DOHH2 (cell line): Measurements from ENCODE around the gene PHF8.

ENCODE experiments used
- H3F3A ChIP-seq: fragments of 200-600 bp; sonication (generic), shearing (Covaris generic); 2 replicates; pipeline ENCODE4 v1.6.0; 2016; ENCODE audit warnings: antibody characterized with exemption, mild to moderate bottlenecking; ENCODE audit not compliant: control insufficient read depth, insufficient read depth
- H3K27ac ChIP-seq: fragments of 200-600 bp; sonication (generic); 2 replicates; pipeline ENCODE4 v1.5.1; 2014; ENCODE audit warnings: low read depth, mild to moderate bottlenecking, low read length, moderate library complexity
- H3K27me3 ChIP-seq: fragments of 200-600 bp; sonication (generic); 2 replicates; pipeline ENCODE4 v1.6.1; 2014; ENCODE audit warnings: mild to moderate bottlenecking, low read length, mixed read lengths; ENCODE audit not compliant: control insufficient read depth
- H3K36me3 ChIP-seq: fragments of 200-600 bp; sonication (generic); 2 replicates; pipeline ENCODE4 v1.6.1; 2014; ENCODE audit warnings: mild to moderate bottlenecking, low read length, moderate library complexity, mixed read lengths; ENCODE audit not compliant: control insufficient read depth
- H3K4me1 ChIP-seq: fragments of 200-600 bp; sonication (generic); 2 replicates; pipeline ENCODE4 v1.6.1; 2014; ENCODE audit warnings: mild to moderate bottlenecking, low read length, mixed read lengths; ENCODE audit not compliant: control insufficient read depth
- H3K4me2 ChIP-seq: fragments of 200-600 bp; sonication (generic); 2 replicates; pipeline ENCODE4 v1.6.0; 2014; ENCODE audit warnings: mild to moderate bottlenecking, low read length, moderate library complexity
- H3K4me3 ChIP-seq: fragments of 200-600 bp; sonication (generic); 2 replicates; pipeline ENCODE4 v1.5.1; 2014; ENCODE audit warnings: mild to moderate bottlenecking, low read length, mixed read lengths
- H3K79me2 ChIP-seq: fragments of 200-600 bp; sonication (generic); 2 replicates; pipeline ENCODE4 v1.6.1; 2014; ENCODE audit warnings: mild to moderate bottlenecking, low read length, mixed read lengths; ENCODE audit not compliant: control insufficient read depth
- H3K9me2 ChIP-seq: fragments of 200-600 bp; sonication (generic); replicated peaks from 2 replicates; pipeline ENCODE4 v1.6.1; 2014; ENCODE audit warnings: mild to moderate bottlenecking, low read length, mixed read lengths; ENCODE audit not compliant: control insufficient read depth
- H3K9me3 ChIP-seq: fragments of 200-600 bp; sonication (generic); 2 replicates; pipeline ENCODE4 v1.6.1; 2014; ENCODE audit warnings: antibody characterized with exemption, low read length, mixed read lengths; ENCODE audit not compliant: control insufficient read depth, insufficient read depth
- H4K20me1 ChIP-seq: fragments of 200-600 bp; sonication (generic); 2 replicates; pipeline ENCODE4 v1.6.0; 2014; ENCODE audit warnings: low read depth, mild to moderate bottlenecking, antibody characterized with exemption, low read length, moderate library complexity; ENCODE audit not compliant: control insufficient read depth, insufficient read depth
- EZH2phosphoT487 ChIP-seq: fragments of 200-600 bp; sonication (generic); IDR thresholded peaks from 2 replicates; pipeline ENCODE4 v1.6.1; 2017; ENCODE audit warnings: borderline replicate concordance, mild to moderate bottlenecking, antibody characterized with exemption, low read length, moderate library complexity, mixed read lengths
- TF ChIP-seq, protein P1 (sequence below): fragments of 200-600 bp; sonication (generic); IDR thresholded peaks from one replicate; pipeline ENCODE4 v1.5.1; 2014; ENCODE audit warnings: antibody characterized with exemption, mild to moderate bottlenecking, low read depth, low read length; ENCODE audit not compliant: poor library complexity, severe bottlenecking

PHF8 gene

DNA sequence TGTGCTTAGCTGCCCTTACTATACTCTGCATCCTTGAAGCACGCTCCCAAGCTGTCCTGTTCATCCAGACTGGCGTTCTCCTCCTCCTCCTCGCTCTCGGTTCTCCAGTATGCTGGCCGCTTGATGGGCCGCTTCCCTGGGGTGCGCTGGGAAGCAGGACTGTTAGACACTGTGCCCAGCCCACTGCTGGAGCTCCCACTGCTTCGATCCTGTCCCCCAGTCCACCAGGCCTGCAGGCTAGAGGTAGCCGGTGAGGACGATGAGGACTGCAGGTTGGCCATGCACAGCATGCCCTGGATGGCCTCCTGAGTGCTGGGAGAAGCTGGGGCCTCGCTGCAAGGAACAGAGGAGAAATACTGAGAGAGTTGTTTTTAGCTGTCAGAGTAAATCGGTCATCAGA, 59.4 kb downstream of the PHF8 start:
- no peaks in the 10 kb centered on the region for H3K9me2 ChIP-seq
- no peak overlapping the region for H3K4me2 ChIP-seq
- H3K27me3 ChIP-seq = no peaks in the 10 kb centered on the region
- no peaks in the 10 kb centered on the region for H4K20me1 ChIP-seq
- no peak overlapping the region for H3K4me3 ChIP-seq
- H3K79me2 ChIP-seq = no peaks in the 10 kb centered on the region
- H3K27ac ChIP-seq = no peak overlapping the region
- H3K4me1 ChIP-seq = no peaks in the 10 kb centered on the region
- H3K9me3 ChIP-seq = no peaks in the 10 kb centered on the region
- H3F3A ChIP-seq = no peaks in the 10 kb centered on the region
- H3K36me3 ChIP-seq = peaks cover 20% of the 10 kb centered on the region
- TF ChIP-seq, protein P1, sequence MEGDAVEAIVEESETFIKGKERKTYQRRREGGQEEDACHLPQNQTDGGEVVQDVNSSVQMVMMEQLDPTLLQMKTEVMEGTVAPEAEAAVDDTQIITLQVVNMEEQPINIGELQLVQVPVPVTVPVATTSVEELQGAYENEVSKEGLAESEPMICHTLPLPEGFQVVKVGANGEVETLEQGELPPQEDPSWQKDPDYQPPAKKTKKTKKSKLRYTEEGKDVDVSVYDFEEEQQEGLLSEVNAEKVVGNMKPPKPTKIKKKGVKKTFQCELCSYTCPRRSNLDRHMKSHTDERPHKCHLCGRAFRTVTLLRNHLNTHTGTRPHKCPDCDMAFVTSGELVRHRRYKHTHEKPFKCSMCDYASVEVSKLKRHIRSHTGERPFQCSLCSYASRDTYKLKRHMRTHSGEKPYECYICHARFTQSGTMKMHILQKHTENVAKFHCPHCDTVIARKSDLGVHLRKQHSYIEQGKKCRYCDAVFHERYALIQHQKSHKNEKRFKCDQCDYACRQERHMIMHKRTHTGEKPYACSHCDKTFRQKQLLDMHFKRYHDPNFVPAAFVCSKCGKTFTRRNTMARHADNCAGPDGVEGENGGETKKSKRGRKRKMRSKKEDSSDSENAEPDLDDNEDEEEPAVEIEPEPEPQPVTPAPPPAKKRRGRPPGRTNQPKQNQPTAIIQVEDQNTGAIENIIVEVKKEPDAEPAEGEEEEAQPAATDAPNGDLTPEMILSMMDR = no peak

DNA sequence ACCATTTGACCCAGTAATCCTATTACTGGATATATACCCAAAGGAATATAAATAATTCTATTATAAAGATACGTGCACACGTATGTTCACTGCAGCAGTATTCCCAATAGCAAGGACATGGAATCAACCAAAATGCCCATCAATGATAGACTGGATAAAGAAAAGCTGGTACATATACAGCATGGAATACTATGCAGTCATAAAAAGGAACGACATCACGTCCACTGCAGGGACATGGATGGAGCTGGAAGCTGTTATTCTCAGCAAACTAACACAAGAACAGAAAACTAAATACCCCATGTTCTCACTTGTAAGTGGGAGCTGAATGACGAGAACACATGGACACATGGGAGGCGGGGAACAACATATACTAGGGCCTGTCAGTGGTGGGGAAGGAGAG, 69.7 kb downstream of the PHF8 start:
- Histone ChIP-seq H3K27ac (no peak overlapping the region), H4K20me1 (no peaks in the 10 kb centered on the region), H3F3A (no peaks in the 10 kb centered on the region), H3K4me2 (no peak overlapping the region), H3K27me3 (no peaks in the 10 kb centered on the region), H3K4me3 (no peak overlapping the region), H3K79me2 (no peaks in the 10 kb centered on the region), H3K9me3 (no peaks in the 10 kb centered on the region), H3K4me1 (no peaks in the 10 kb centered on the region), H3K36me3 (peaks cover 17% of the 10 kb centered on the region), H3K9me2 (no peaks in the 10 kb centered on the region)
- TF ChIP-seq EZH2phosphoT487 = no peak
- TF ChIP-seq, protein P1 = no peak

DNA sequence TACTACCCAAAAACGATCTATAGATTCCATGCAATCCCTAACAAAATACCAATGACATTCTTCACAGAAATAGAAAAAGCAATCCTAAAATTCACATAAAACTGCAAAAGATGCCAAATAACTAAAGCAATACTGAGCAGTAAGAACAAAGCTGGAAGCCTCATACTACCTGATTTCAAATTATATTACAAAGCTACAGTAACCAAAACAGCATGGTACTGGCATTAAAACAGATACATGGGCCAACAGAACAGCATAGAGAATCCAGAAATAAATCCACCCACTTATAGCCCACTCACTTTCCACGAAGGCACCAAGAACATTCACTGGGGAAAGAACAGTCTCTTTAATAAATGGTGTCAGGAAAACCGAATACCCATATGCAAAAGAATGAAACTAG, 74.7 kb downstream of the PHF8 start:
- no peaks in the 10 kb centered on the region for H4K20me1 ChIP-seq
- no peak overlapping the region for H3K27ac ChIP-seq
- no peak overlapping the region for H3K4me3 ChIP-seq
- H3K9me3 ChIP-seq = no peaks in the 10 kb centered on the region
- H3K36me3 ChIP-seq = peaks cover 12% of the 10 kb centered on the region
- H3K4me2 ChIP-seq = no peak overlapping the region
- H3K27me3 ChIP-seq = no peaks in the 10 kb centered on the region
- TF ChIP-seq EZH2phosphoT487 = no peak
- TF ChIP-seq, protein P1 = no peak
- H3K79me2 ChIP-seq = no peaks in the 10 kb centered on the region
- no peaks in the 10 kb centered on the region for H3F3A ChIP-seq
- no peaks in the 10 kb centered on the region for H3K9me2 ChIP-seq
- H3K4me1 ChIP-seq = no peaks in the 10 kb centered on the region
